Stimulated activated CD8-positive, alpha-beta memory T cell treated with anti-CD3 and anti-CD28 coated beads, Interleukin-12 subunit alpha, Interleukin-12 subunit beta, amount 100 ng/mL, for 24 hours (primary cell): Measurements from ENCODE around the gene WRAP73.
"Not testable (repeated sequence)": the region's sequence is repeated elsewhere in the genome, so short reads cannot be mapped to it uniquely, and the experiment has no call there.

Source experiments
- DNase-seq: peaks from one replicate; pipeline ENCODE4 v3.0.0-alpha.2; 2020; ENCODE audit errors: extremely low read depth

The WRAP73 gene

GRCh38 chr1:3598051-3598491 is 51.8 kb downstream of the WRAP73 start:
- DNase-seq = no peak

GRCh38 chr1:3597599-3597964 is 52.3 kb downstream of the WRAP73 start:
- DNase-seq = no peak

- no peak for DNase-seq
Observed at GRCh38 chr1:3596663-3597598, 53.0 kb downstream of the WRAP73 start.

GRCh38 chr1:3595949-3596348 is 54.0 kb downstream of the WRAP73 start:
- no peak for DNase-seq

GRCh38 chr1:3594706-3595377 is 55.1 kb downstream of the WRAP73 start:
- no peak for DNase-seq

GRCh38 chr1:3593745-3594144 is 56.2 kb downstream of the WRAP73 start:
- DNase-seq = no peak

- no peak for DNase-seq
Observed at GRCh38 chr1:3593334-3593733, 56.6 kb downstream of the WRAP73 start.

GRCh38 chr1:3590951-3591865 is 58.7 kb downstream of the WRAP73 start:
- no peak for DNase-seq

GRCh38 chr1:3590139-3590763 is 59.7 kb downstream of the WRAP73 start:
- DNase-seq = no peak

GRCh38 chr1:3588395-3588794 is 61.5 kb downstream of the WRAP73 start:
- no peak for DNase-seq

- no peak for DNase-seq
Observed at GRCh38 chr1:3586986-3587759, 62.7 kb downstream of the WRAP73 start.

- no peak for DNase-seq
Observed at GRCh38 chr1:3585940-3586568, 63.8 kb downstream of the WRAP73 start.

GRCh38 chr1:3585353-3585868 is 64.5 kb downstream of the WRAP73 start:
- DNase-seq = not testable (repeated sequence)

GRCh38 chr1:3584915-3585314 is 65.0 kb downstream of the WRAP73 start:
- DNase-seq = no peak

- DNase-seq = not testable (repeated sequence)
Observed at GRCh38 chr1:3583751-3584150, 66.2 kb downstream of the WRAP73 start.

- DNase-seq = no peak
Observed at GRCh38 chr1:3581296-3582036, 68.4 kb downstream of the WRAP73 start.
